ENCODE measurements around the gene RFLNA.

RFLNA gene

GRCh38 chr12:124358572-124358971 lies 63.7 kb downstream of the RFLNA start:
- H4K8ac ChIP-seq (ENCODE audit: low read depth, low read length): no peak overlapping the region
- no CpG with 5 or more reads among the region's 11 CpGs for WGBS (ENCODE audit: extremely low coverage, insufficient coverage, insufficient read length)
- H4K12ac ChIP-seq (ENCODE audit: low read depth, low read length): no peak overlapping the region
- no peaks in the 10 kb centered on the region for H3K79me2 ChIP-seq (ENCODE audit: control insufficient read depth, insufficient read depth, low read length, poor library complexity)
- H3K79me1 ChIP-seq (ENCODE audit: low read length): no peaks in the 10 kb centered on the region
- H2BK12ac ChIP-seq (ENCODE audit: low read length): no peak overlapping the region
- no peak overlapping the region for H3K9ac ChIP-seq (ENCODE audit: low read length)
- H3K23ac ChIP-seq (ENCODE audit: low read length): no peak overlapping the region
- H4K91ac ChIP-seq (ENCODE audit: low read depth, low read length): no peak overlapping the region
- H3K14ac ChIP-seq (ENCODE audit: low read length): no peak overlapping the region
- H2AK5ac ChIP-seq (ENCODE audit: low read length): no peak overlapping the region
- H2BK5ac ChIP-seq (ENCODE audit: low read depth, low read length, poor library complexity): no peak overlapping the region
- no peaks in the 10 kb centered on the region for H3K27me3 ChIP-seq (ENCODE audit: insufficient read depth, low read length)
- no peak overlapping the region for H3K4me2 ChIP-seq (ENCODE audit: low read length)
- no peak overlapping the region for H3K4me3 ChIP-seq (ENCODE audit: low read depth, low read length)
- H3K4me1 ChIP-seq (ENCODE audit: control insufficient read depth in 1 of 2, insufficient read depth in 2 of 2, low read length in 2 of 2): no peaks in the 10 kb centered on the region
- H3K9me3 ChIP-seq (ENCODE audit: insufficient read depth, low read depth, low read length): peaks cover 5% of the 10 kb centered on the region
- H2BK120ac ChIP-seq (ENCODE audit: insufficient read depth, low read length, poor library complexity): no peak overlapping the region
- no peak overlapping the region for H3K4ac ChIP-seq (ENCODE audit: low read depth, low read length)
- H2AFZ ChIP-seq (ENCODE audit: insufficient read depth, low read length, poor library complexity): no peak overlapping the region
- no peak overlapping the region for H3K18ac ChIP-seq (ENCODE audit: low read length)
- H3K27ac ChIP-seq (ENCODE audit: low read depth, low read length): no peak overlapping the region
- DNase-seq: no peak
- peaks cover 92 to 93% of the 10 kb centered on the region in 2 experiments for H3K36me3 ChIP-seq (ENCODE audit: control insufficient read depth in 1 of 2, insufficient read depth in 2 of 2, low read length in 2 of 2)

DNA sequence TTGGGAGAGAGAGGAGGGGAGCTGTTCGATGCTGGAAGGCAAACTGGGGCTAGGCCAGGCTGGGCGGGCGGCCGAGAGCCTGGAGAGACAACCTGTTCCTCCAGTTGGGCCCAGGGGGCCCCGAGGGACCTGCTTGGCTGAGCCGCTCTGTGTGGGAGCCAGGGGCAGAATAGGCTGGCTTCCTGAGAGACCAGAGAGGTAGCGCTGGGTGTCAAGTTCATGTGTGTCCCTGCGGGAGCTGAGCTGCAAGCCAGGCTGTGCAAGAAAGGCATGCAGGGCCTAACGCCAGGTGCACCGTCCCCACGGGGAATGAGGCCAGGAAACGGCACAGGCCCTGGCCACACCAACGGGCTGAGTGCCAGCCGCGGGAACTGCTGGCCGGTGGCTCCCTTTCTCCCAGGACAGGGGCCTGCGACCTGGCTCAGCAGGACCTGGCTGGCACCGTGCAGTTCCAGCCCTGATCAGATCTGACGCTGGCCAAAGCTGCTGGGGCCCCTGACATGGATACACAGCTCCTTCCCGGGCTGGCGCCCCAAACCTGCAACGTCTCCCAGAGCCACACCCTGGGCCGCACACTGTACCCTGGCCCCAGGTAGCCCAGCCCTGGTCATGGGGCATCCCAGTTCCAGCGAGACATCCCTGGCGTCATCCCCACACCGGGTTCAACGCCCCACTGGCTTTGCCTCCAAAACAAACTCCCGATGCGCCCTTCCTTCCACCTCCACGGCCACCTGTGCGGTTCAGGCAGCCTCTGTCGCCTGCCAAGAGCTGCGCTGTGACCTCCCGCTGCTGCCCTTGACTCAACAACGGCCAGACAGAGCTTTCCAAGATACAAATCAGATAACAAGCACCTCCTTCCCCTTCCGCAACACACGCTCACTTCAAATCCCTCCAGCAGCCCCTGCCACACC lies 65.0 kb downstream of the RFLNA start:
- Histone ChIP-seq H3K23ac (ENCODE audit: low read length) (no peak overlapping the region), H3K9me3 (ENCODE audit: insufficient read depth, low read depth, low read length) (peaks cover 5% of the 10 kb centered on the region), H3K4me1 (ENCODE audit: control insufficient read depth in 1 of 2, insufficient read depth in 2 of 2, low read length in 2 of 2) (no peaks in the 10 kb centered on the region), H2BK12ac (ENCODE audit: low read length) (no peak overlapping the region), H4K8ac (ENCODE audit: low read depth, low read length) (no peak overlapping the region), H3K4ac (ENCODE audit: low read depth, low read length) (no peak overlapping the region), H2AFZ (ENCODE audit: insufficient read depth, low read length, poor library complexity) (no peak overlapping the region), H3K27ac (ENCODE audit: low read depth, low read length) (no peak overlapping the region), H2AK5ac (ENCODE audit: low read length) (no peak overlapping the region), H4K91ac (ENCODE audit: low read depth, low read length) (no peak overlapping the region), H2BK5ac (ENCODE audit: low read depth, low read length, poor library complexity) (no peak overlapping the region), H3K4me3 (ENCODE audit: low read depth, low read length) (no peak overlapping the region), H3K27me3 (ENCODE audit: insufficient read depth, low read length) (no peaks in the 10 kb centered on the region), H3K14ac (ENCODE audit: low read length) (no peak overlapping the region), H2BK120ac (ENCODE audit: insufficient read depth, low read length, poor library complexity) (no peak overlapping the region), H3K4me2 (ENCODE audit: low read length) (no peak overlapping the region), H3K79me1 (ENCODE audit: low read length) (no peaks in the 10 kb centered on the region), H3K79me2 (ENCODE audit: control insufficient read depth, insufficient read depth, low read length, poor library complexity) (no peaks in the 10 kb centered on the region), H3K9ac (ENCODE audit: low read length) (no peak overlapping the region), H4K12ac (ENCODE audit: low read depth, low read length) (no peak overlapping the region), H3K18ac (ENCODE audit: low read length) (peak overlapping the region; percentile 21), H3K36me3 (ENCODE audit: control insufficient read depth in 1 of 2, insufficient read depth in 2 of 2, low read length in 2 of 2) (peaks cover 90 to 93% of the 10 kb centered on the region in 2 experiments)
- no peak for DNase-seq
- WGBS (ENCODE audit: extremely low coverage, insufficient coverage, insufficient read length): no CpG with 5 or more reads among the region's 37 CpGs

DNA sequence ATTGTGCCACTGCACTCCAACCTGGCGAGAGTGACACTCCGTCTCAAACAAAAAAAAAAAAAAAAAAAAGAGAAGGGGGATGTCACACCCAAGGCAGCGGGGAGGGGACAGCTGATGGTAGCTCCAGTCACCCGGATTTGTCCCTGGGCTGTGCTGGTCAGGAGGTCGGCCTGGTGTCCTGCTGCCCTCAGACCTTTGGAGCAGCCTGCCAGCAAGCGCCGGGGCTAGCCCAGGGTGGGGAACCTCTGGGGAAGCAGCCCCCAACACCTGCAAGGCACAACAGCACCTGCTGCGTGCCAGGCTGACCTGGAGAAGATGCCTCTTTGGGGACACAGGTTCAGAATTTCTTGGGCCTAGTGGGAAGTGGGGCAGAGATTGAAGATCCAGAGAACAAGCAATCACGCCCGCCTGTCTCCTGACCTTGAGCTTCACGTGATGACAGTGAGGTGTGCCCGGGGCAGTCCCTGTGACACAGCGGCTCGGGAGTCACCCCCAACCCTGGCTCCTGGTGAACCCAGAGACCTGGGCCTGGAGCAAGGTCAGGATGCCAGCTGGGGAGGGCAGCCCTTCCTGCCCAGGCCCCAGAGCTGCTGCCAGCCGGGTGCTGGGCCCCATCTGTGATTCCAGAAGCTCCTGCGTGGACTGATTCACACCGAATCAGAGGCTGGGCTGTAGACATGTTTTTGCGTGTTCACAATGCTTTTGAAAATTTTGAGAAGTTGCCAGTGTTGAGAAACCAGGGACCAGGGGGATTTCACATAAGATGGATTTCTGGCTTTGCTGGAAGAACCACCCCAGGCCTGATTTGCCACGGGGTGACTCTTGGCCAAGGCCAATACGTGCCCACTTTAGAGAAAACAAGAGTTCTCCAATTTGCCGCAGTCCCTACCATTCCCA lies 66.4 kb downstream of the RFLNA start:
- H4K12ac ChIP-seq (ENCODE audit: low read depth, low read length): no peak overlapping the region
- no peak overlapping the region for H2BK12ac ChIP-seq (ENCODE audit: low read length)
- no peak overlapping the region for H4K8ac ChIP-seq (ENCODE audit: low read depth, low read length)
- H3K18ac ChIP-seq (ENCODE audit: low read length): no peak overlapping the region
- no peak overlapping the region for H3K14ac ChIP-seq (ENCODE audit: low read length)
- H3K36me3 ChIP-seq (ENCODE audit: control insufficient read depth in 1 of 2, insufficient read depth in 2 of 2, low read length in 2 of 2): peaks cover 84 to 86% of the 10 kb centered on the region in 2 experiments
- H3K79me1 ChIP-seq (ENCODE audit: low read length): no peaks in the 10 kb centered on the region
- no peak overlapping the region for H2AFZ ChIP-seq (ENCODE audit: insufficient read depth, low read length, poor library complexity)
- H2BK120ac ChIP-seq (ENCODE audit: insufficient read depth, low read length, poor library complexity): no peak overlapping the region
- H3K4ac ChIP-seq (ENCODE audit: low read depth, low read length): no peak overlapping the region
- no peak overlapping the region for H3K9ac ChIP-seq (ENCODE audit: low read length)
- no peak overlapping the region for H3K4me2 ChIP-seq (ENCODE audit: low read length)
- no CpG with 5 or more reads among the region's 21 CpGs for WGBS (ENCODE audit: extremely low coverage, insufficient coverage, insufficient read length)
- H3K9me3 ChIP-seq (ENCODE audit: insufficient read depth, low read depth, low read length): peaks cover 5% of the 10 kb centered on the region
- no peak overlapping the region for H4K91ac ChIP-seq (ENCODE audit: low read depth, low read length)
- no peak overlapping the region for H3K23ac ChIP-seq (ENCODE audit: low read length)
- H3K4me1 ChIP-seq (ENCODE audit: control insufficient read depth in 1 of 2, insufficient read depth in 2 of 2, low read length in 2 of 2): no peaks in the 10 kb centered on the region
- H3K79me2 ChIP-seq (ENCODE audit: control insufficient read depth, insufficient read depth, low read length, poor library complexity): no peaks in the 10 kb centered on the region
- H3K4me3 ChIP-seq (ENCODE audit: low read depth, low read length): no peak overlapping the region
- no peak for DNase-seq
- no peak overlapping the region for H2AK5ac ChIP-seq (ENCODE audit: low read length)
- no peaks in the 10 kb centered on the region for H3K27me3 ChIP-seq (ENCODE audit: insufficient read depth, low read length)
- H3K27ac ChIP-seq (ENCODE audit: low read depth, low read length): no peak overlapping the region
- no peak overlapping the region for H2BK5ac ChIP-seq (ENCODE audit: low read depth, low read length, poor library complexity)

- Histone ChIP-seq H2AFZ (ENCODE audit: insufficient read depth, low read length, poor library complexity) (no peak overlapping the region), H2AK5ac (ENCODE audit: low read length) (no peak overlapping the region), H3K14ac (ENCODE audit: low read length) (no peak overlapping the region), H3K9me3 (ENCODE audit: insufficient read depth, low read depth, low read length) (peaks cover 5% of the 10 kb centered on the region), H4K8ac (ENCODE audit: low read depth, low read length) (no peak overlapping the region), H4K12ac (ENCODE audit: low read depth, low read length) (no peak overlapping the region), H3K27me3 (ENCODE audit: insufficient read depth, low read length) (no peaks in the 10 kb centered on the region), H3K27ac (ENCODE audit: low read depth, low read length) (no peak overlapping the region), H3K4me3 (ENCODE audit: low read depth, low read length) (no peak overlapping the region), H3K4me2 (ENCODE audit: low read length) (no peak overlapping the region), H3K18ac (ENCODE audit: low read length) (no peak overlapping the region), H3K4ac (ENCODE audit: low read depth, low read length) (no peak overlapping the region), H4K91ac (ENCODE audit: low read depth, low read length) (no peak overlapping the region), H3K79me2 (ENCODE audit: control insufficient read depth, insufficient read depth, low read length, poor library complexity) (no peaks in the 10 kb centered on the region), H3K36me3 (ENCODE audit: control insufficient read depth in 1 of 2, insufficient read depth in 2 of 2, low read length in 2 of 2) (peaks cover 78 to 82% of the 10 kb centered on the region in 2 experiments), H2BK12ac (ENCODE audit: low read length) (no peak overlapping the region), H3K9ac (ENCODE audit: low read length) (no peak overlapping the region), H3K4me1 (ENCODE audit: control insufficient read depth in 1 of 2, insufficient read depth in 2 of 2, low read length in 2 of 2) (no peaks in the 10 kb centered on the region), H2BK120ac (ENCODE audit: insufficient read depth, low read length, poor library complexity) (no peak overlapping the region), H3K23ac (ENCODE audit: low read length) (no peak overlapping the region), H2BK5ac (ENCODE audit: low read depth, low read length, poor library complexity) (no peak overlapping the region), H3K79me1 (ENCODE audit: low read length) (no peaks in the 10 kb centered on the region)
- no peak for DNase-seq
- WGBS (ENCODE audit: extremely low coverage, insufficient coverage, insufficient read length): no CpG with 5 or more reads among the region's 15 CpGs
Observed at GRCh38 chr12:124361996-124362395, 67.1 kb downstream of the RFLNA start.

Data from trophoblast cell (in vitro differentiated cells and primary cell).